WTC11 (cell line): ENCODE measurements around the gene GLB1L3. TPM values are rescaled to one million over a fixed set of nuclear protein-coding genes. Genes with fewer than 3 reads are reported as not detected.

ENCODE experiments used
- ATAC-seq: fragments of 200-7000 bp; cut with Tn5 transposase; 2 replicates; pipeline ENCODE4 v1.10.0; 2021; ENCODE audit warnings: mild to moderate bottlenecking, moderate library complexity
- CTCF ChIA-PET: fragments of 300-600 bp; sonication (Branson Sonifier 250); formaldehyde crosslinking; loops from one replicate; lab custom pipeline; 2021; ENCODE audit warnings: antibody characterized with exemption; lab: Charles Lee
- POLR2A ChIA-PET: fragments of 350-600 bp; sonication (Branson Sonifier 250); formaldehyde crosslinking; loops from one replicate; lab custom pipeline; 2021; ENCODE audit warnings: antibody characterized with exemption; lab: Charles Lee
- DNase-seq: peaks from one replicate; pipeline ENCODE4 v3.0.0; 2021; ENCODE audit warnings: low spot score
- H3K27ac Mint-ChIP-seq: 2 replicates; pipeline ENCODE4 v1.8.0; 2021; ENCODE audit warnings: mixed read lengths
- H3K27me3 Mint-ChIP-seq: 2 replicates; pipeline ENCODE4 v1.8.0; 2021; ENCODE audit warnings: low read depth, mild to moderate bottlenecking, moderate library complexity, mixed read lengths
- H3K36me3 Mint-ChIP-seq: 2 replicates; pipeline ENCODE4 v1.8.0; 2021; ENCODE audit warnings: mixed read lengths
- H3K4me1 Mint-ChIP-seq: 2 replicates; pipeline ENCODE4 v1.8.0; 2022; ENCODE audit warnings: mixed read lengths
- H3K4me3 Mint-ChIP-seq: 2 replicates; pipeline ENCODE4 v1.8.0; 2021; ENCODE audit warnings: mild to moderate bottlenecking, moderate library complexity, mixed read lengths
- H3K9me3 Mint-ChIP-seq: 2 replicates; pipeline ENCODE4 v1.8.0; 2021; ENCODE audit warnings: mixed read lengths
- AFF4 ChIP-seq: sonication (generic); formaldehyde crosslinking; IDR thresholded peaks from 2 replicates; pipeline ENCODE4 v1.8.1; 2023; ENCODE audit warnings: mild to moderate bottlenecking, missing genetic modification reagents, borderline replicate concordance
- CBFB ChIP-seq: sonication (generic); formaldehyde crosslinking; IDR thresholded peaks from 2 replicates; pipeline ENCODE4 v1.8.1; 2022; ENCODE audit warnings: mild to moderate bottlenecking, low read depth, missing genetic modification reagents
- CREB1 ChIP-seq: sonication (generic); formaldehyde crosslinking; IDR thresholded peaks from 2 replicates; pipeline ENCODE4 v1.8.0; 2023; ENCODE audit warnings: mild to moderate bottlenecking, missing genetic modification reagents
- CREM ChIP-seq: sonication (generic); formaldehyde crosslinking; IDR thresholded peaks from 2 replicates; pipeline ENCODE4 v1.8.1; 2022; ENCODE audit warnings: mild to moderate bottlenecking, missing genetic modification reagents, moderate library complexity
- E2F4 ChIP-seq: sonication (generic); formaldehyde crosslinking; IDR thresholded peaks from 2 replicates; pipeline ENCODE4 v1.8.1; 2022; ENCODE audit warnings: low read depth, mild to moderate bottlenecking, moderate library complexity, missing genetic modification reagents, borderline replicate concordance
- FOXK1 ChIP-seq: sonication (generic); formaldehyde crosslinking; IDR thresholded peaks from 2 replicates; pipeline ENCODE4 v1.8.0; 2022; ENCODE audit warnings: mild to moderate bottlenecking, moderate library complexity, missing genetic modification reagents
- GRHL2 ChIP-seq: fragments of 250-450 bp; sonication (Bioruptor Pico); IDR thresholded peaks from 2 replicates; pipeline ENCODE4 v1.8.0; 2022; ENCODE audit warnings: mild to moderate bottlenecking, moderate library complexity; ENCODE audit not compliant: insufficient replicate concordance, severe bottlenecking
- GTF2I ChIP-seq: fragments of 250-450 bp; sonication (Bioruptor Pico); conservative IDR thresholded peaks from 2 replicates; pipeline ENCODE4 v1.4.0; 2021; ENCODE audit warnings: mild to moderate bottlenecking
- IRF1 ChIP-seq: sonication (generic); formaldehyde crosslinking; IDR thresholded peaks from 2 replicates; pipeline ENCODE4 v1.8.0; 2023; ENCODE audit warnings: missing genetic modification reagents
- JAZF1 ChIP-seq: fragments of 250-450 bp; sonication (Bioruptor Pico); IDR thresholded peaks from 2 replicates; pipeline ENCODE4 v1.9.0; 2021; ENCODE audit warnings: moderate library complexity, mild to moderate bottlenecking, inconsistent platforms
- NFATC4 ChIP-seq: fragments of 250-450 bp; sonication (Bioruptor Pico); IDR thresholded peaks from 2 replicates; pipeline ENCODE4 v1.9.0; 2021; ENCODE audit warnings: mild to moderate bottlenecking
- PREB ChIP-seq: sonication (generic); formaldehyde crosslinking; IDR thresholded peaks from 2 replicates; pipeline ENCODE4 v1.8.1; 2022; ENCODE audit warnings: mild to moderate bottlenecking, missing genetic modification reagents, moderate library complexity, borderline replicate concordance
- SMAD4 ChIP-seq: sonication (generic); formaldehyde crosslinking; IDR thresholded peaks from 2 replicates; pipeline ENCODE4 v1.8.0; 2022; ENCODE audit warnings: mild to moderate bottlenecking, missing genetic modification reagents
- STAT6 ChIP-seq: sonication (generic); formaldehyde crosslinking; conservative IDR thresholded peaks from 2 replicates; pipeline ENCODE4 v1.8.1; 2023; ENCODE audit warnings: mild to moderate bottlenecking, low read depth, missing genetic modification reagents, moderate library complexity
- ZBTB43 ChIP-seq: sonication (generic); formaldehyde crosslinking; IDR thresholded peaks from 2 replicates; pipeline ENCODE4 v1.8.1; 2023; ENCODE audit warnings: mild to moderate bottlenecking, missing genetic modification reagents
- ZNF232 ChIP-seq: sonication (generic); formaldehyde crosslinking; IDR thresholded peaks from 2 replicates; pipeline ENCODE4 v1.8.0; 2022; ENCODE audit warnings: mild to moderate bottlenecking, missing genetic modification reagents
- ZNF263 ChIP-seq: sonication (generic); formaldehyde crosslinking; IDR thresholded peaks from 2 replicates; pipeline ENCODE4 v1.8.1; 2022; ENCODE audit warnings: low read depth, mild to moderate bottlenecking, moderate library complexity, missing genetic modification reagents
- ZNF416 ChIP-seq: fragments of 250-450 bp; sonication (Bioruptor Pico); IDR thresholded peaks from 2 replicates; pipeline ENCODE4 v1.9.0; 2021; ENCODE audit warnings: mild to moderate bottlenecking, inconsistent platforms
- ZSCAN18 ChIP-seq: fragments of 250-450 bp; sonication (Bioruptor Pico); IDR thresholded peaks from 2 replicates; pipeline ENCODE4 v2.1.2; 2022; ENCODE audit warnings: mild to moderate bottlenecking, moderate library complexity
- total RNA-seq: library from RNA; stranded (reverse); gene quantifications from 3 replicates; pipeline ENCODE4 v1.2.3, GENCODE V29; 2021

Gene GLB1L3
- total RNA-seq, 1 experiment from 2014 or later: 50.2 TPM

GRCh38 chr11:134248910-134249480 is 27.2 kb upstream of the GLB1L3 start:
- Mint-ChIP-seq H3K36me3 (peaks cover 36% of the 10 kb centered on the region), H3K27ac (no peak overlapping the region), H3K27me3 (no peaks in the 10 kb centered on the region), H3K4me1 (peaks cover 12% of the 10 kb centered on the region), H3K9me3 (no peaks in the 10 kb centered on the region), H3K4me3 (no peak overlapping the region)
- CTCF ChIA-PET: interaction anchor here (1.0 kb wide), 1 partner anchor 13 kb away, joined by 3 read pairs; no protein-coding TSS in a partner anchor
- ATAC-seq: no peak
- POLR2A ChIA-PET: no interaction called here
- no peak for TF ChIP-seq JAZF1 (CRISPR knock-in tag)
- TF ChIP-seq ZBTB43 (CRISPR knock-in tag): no peak
- no peak for TF ChIP-seq FOXK1 (CRISPR knock-in tag)
- TF ChIP-seq ZNF263 (CRISPR knock-in tag): no peak
- no peak for TF ChIP-seq GRHL2 (CRISPR knock-in tag)
- TF ChIP-seq PREB (CRISPR knock-in tag): no peak
- no peak for TF ChIP-seq AFF4
- TF ChIP-seq CREM (CRISPR knock-in tag): no peak
- no peak for TF ChIP-seq CREB1 (CRISPR knock-in tag)
- no peak for TF ChIP-seq CBFB (CRISPR knock-in tag)
- no peak for DNase-seq

GRCh38 chr11:134250246-134250645 is 25.9 kb upstream of the GLB1L3 start:
- POLR2A ChIA-PET: no interaction called here
- H3K27ac Mint-ChIP-seq: no peak overlapping the region
- no peak for TF ChIP-seq E2F4 (CRISPR knock-in tag)
- TF ChIP-seq ZNF232: no peak
- no peak for TF ChIP-seq NFATC4 (CRISPR knock-in tag)
- no peak for TF ChIP-seq ZSCAN18 (CRISPR knock-in tag)
- no peak for TF ChIP-seq ZNF416
- TF ChIP-seq SMAD4 (CRISPR knock-in tag): no peak
- no peak for TF ChIP-seq IRF1 (CRISPR knock-in tag)
- TF ChIP-seq GTF2I (CRISPR knock-in tag): no peak
- no peak for TF ChIP-seq STAT6 (CRISPR knock-in tag)
- no peaks in the 10 kb centered on the region for H3K27me3 Mint-ChIP-seq
- H3K36me3 Mint-ChIP-seq: peaks cover 32% of the 10 kb centered on the region
- no peaks in the 10 kb centered on the region for H3K9me3 Mint-ChIP-seq
- DNase-seq (no peak), ATAC-seq (no peak)
- CTCF ChIA-PET: no interaction called here
- H3K4me1 Mint-ChIP-seq: peaks cover 24% of the 10 kb centered on the region
- no peak overlapping the region for H3K4me3 Mint-ChIP-seq
